ENCODE measurements around the gene COX7A1. TPM values are rescaled to one million over a fixed set of nuclear protein-coding genes. Genes with fewer than 3 reads are reported as not detected.

Gene COX7A1
- total RNA-seq, 1 experiment from 2014 or later = not detected

GRCh38 chr19:36106991-36107390 lies 45.3 kb downstream of the COX7A1 start:
- no peak overlapping the region for H3K14ac ChIP-seq (ENCODE audit: insufficient read depth, low read length)
- H2BK5ac ChIP-seq (ENCODE audit: insufficient read length, low read length) = no peak overlapping the region
- H3K23ac ChIP-seq (ENCODE audit: insufficient read length, low read depth, low read length) = no peak overlapping the region
- H3K79me1 ChIP-seq (ENCODE audit: insufficient read depth, low read depth, low read length, poor library complexity, severe bottlenecking) = no peaks in the 10 kb centered on the region
- no peaks in the 10 kb centered on the region for H3K27me3 ChIP-seq (ENCODE audit: insufficient read depth, low read length)
- no peak overlapping the region for H2BK120ac ChIP-seq (ENCODE audit: low read depth, low read length, poor library complexity, severe bottlenecking)
- H3K9ac ChIP-seq (ENCODE audit: extremely low read depth, insufficient read length, low read length) = no peak overlapping the region
- Mint-ChIP-seq H3K27ac (peak overlapping the region in 2 of 3 experiments; percentile 18 to 87; a peak in 2 of 7 replicates), H3K36me3 (ENCODE audit: insufficient read depth in 1 of 3, low read depth in 3 of 3) (peaks cover 20 to 56% (median 42%) of the 10 kb centered on the region in 3 experiments), H3K9me3 (no peaks in the 10 kb centered on the region), H3K4me3 (no peak overlapping the region), H3K4me1 (peaks cover 26 to 30% of the 10 kb centered on the region in 2 experiments), H3K27me3 (ENCODE audit: low read depth) (no peaks in the 10 kb centered on the region; the same call in 1 of the 2 replicates)
- no peak overlapping the region for H4K91ac ChIP-seq (ENCODE audit: insufficient read length, low read depth, low read length)
- H2BK15ac ChIP-seq (ENCODE audit: low read depth, low read length) = no peak overlapping the region
- H3K4me1 ChIP-seq (ENCODE audit: insufficient read depth, low read length) = peaks cover 2% of the 10 kb centered on the region; the same call in 1 of the 2 replicates
- no peak overlapping the region for H3K18ac ChIP-seq (ENCODE audit: insufficient read length, low read depth, low read length)
- TF ChIP-seq, protein P1, sequence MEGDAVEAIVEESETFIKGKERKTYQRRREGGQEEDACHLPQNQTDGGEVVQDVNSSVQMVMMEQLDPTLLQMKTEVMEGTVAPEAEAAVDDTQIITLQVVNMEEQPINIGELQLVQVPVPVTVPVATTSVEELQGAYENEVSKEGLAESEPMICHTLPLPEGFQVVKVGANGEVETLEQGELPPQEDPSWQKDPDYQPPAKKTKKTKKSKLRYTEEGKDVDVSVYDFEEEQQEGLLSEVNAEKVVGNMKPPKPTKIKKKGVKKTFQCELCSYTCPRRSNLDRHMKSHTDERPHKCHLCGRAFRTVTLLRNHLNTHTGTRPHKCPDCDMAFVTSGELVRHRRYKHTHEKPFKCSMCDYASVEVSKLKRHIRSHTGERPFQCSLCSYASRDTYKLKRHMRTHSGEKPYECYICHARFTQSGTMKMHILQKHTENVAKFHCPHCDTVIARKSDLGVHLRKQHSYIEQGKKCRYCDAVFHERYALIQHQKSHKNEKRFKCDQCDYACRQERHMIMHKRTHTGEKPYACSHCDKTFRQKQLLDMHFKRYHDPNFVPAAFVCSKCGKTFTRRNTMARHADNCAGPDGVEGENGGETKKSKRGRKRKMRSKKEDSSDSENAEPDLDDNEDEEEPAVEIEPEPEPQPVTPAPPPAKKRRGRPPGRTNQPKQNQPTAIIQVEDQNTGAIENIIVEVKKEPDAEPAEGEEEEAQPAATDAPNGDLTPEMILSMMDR (conservative IDR thresholded peaks at IDR 0.05) = no peak
- no peaks in the 10 kb centered on the region for H3K23me2 ChIP-seq (ENCODE audit: insufficient read length, low read depth, low read length, poor library complexity, severe bottlenecking)
- H4K5ac ChIP-seq (ENCODE audit: insufficient read length, low read depth, low read length) = no peak overlapping the region
- H4K20me1 ChIP-seq (ENCODE audit: control insufficient read depth, insufficient read depth, insufficient read length) = no peaks in the 10 kb centered on the region
- no peak overlapping the region for H2AK5ac ChIP-seq (ENCODE audit: insufficient read length, low read length)
- no peak overlapping the region for H3K27ac ChIP-seq (ENCODE audit: insufficient read length, low read depth, low read length)
- no peak overlapping the region for H2AFZ ChIP-seq (ENCODE audit: low read length)
- no peaks in the 10 kb centered on the region for H3K79me2 ChIP-seq (ENCODE audit: insufficient read depth, low read length)
- DNase-seq = no peak
- H3K4ac ChIP-seq (ENCODE audit: low read depth, low read length) = no peak overlapping the region
- H3K4me2 ChIP-seq (ENCODE audit: insufficient read depth, insufficient read length, low read length) = no peak overlapping the region
- H3K56ac ChIP-seq (ENCODE audit: insufficient read length, low read depth, low read length) = no peak overlapping the region
- no peak overlapping the region for H2BK20ac ChIP-seq (ENCODE audit: low read depth, low read length, poor library complexity, severe bottlenecking)
- no CpG with 5 or more reads among the region's 5 CpGs for WGBS (ENCODE audit: extremely low coverage, insufficient read length, low lambda C conversion rate)
- H3T11ph ChIP-seq (ENCODE audit: low read length) = no peak overlapping the region
- H3K9me3 ChIP-seq (ENCODE audit: control insufficient read depth, low read depth, low read length) = no peaks in the 10 kb centered on the region
- no peak overlapping the region for H4K8ac ChIP-seq (replicated peaks; ENCODE audit: insufficient read length, low read depth, low read length)
- no peak overlapping the region for H2BK12ac ChIP-seq (ENCODE audit: insufficient read length, low read depth, low read length)
